Neutrophil (primary cell): Measurements from ENCODE around the gene OS9.

Experiments used
- H3K27ac ChIP-seq: fragments of 200-600 bp; sonication (generic); 2 replicates; pipeline ENCODE4 v1.5.1; 2016; ENCODE audit warnings: mild to moderate bottlenecking, moderate library complexity
- H3K27me3 ChIP-seq: fragments of 200-600 bp; sonication (generic); 2 replicates; pipeline ENCODE4 v1.6.0; 2016; ENCODE audit warnings: mild to moderate bottlenecking
- H3K36me3 ChIP-seq: fragments of 200-600 bp; sonication (generic); 2 replicates; pipeline ENCODE4 v1.5.1; 2017
- H3K4me1 ChIP-seq, 2 experiments: fragments of 200-600 bp in 1 of 2; sonication (generic) in 1 of 2; 1 replicate in 1 of 2; 2 replicates in 1 of 2; pipeline versions ENCODE4 v1.5.1 to v1.6.1; 2013 to 2016; ENCODE audit warnings: low read depth in 1 of 2, low read length in 1 of 2, mild to moderate bottlenecking in 1 of 2, moderate library complexity in 1 of 2; ENCODE audit not compliant: control insufficient read depth in 1 of 2, insufficient read depth in 1 of 2
- H3K4me3 ChIP-seq, 2 experiments: fragments of 200-600 bp in 1 of 2; sonication (generic) in 1 of 2; 1 replicate in 1 of 2; 2 replicates in 1 of 2; pipeline ENCODE4 v1.5.1; 2013 to 2016; ENCODE audit warnings: low read depth in 1 of 2, low read length in 1 of 2, mild to moderate bottlenecking in 1 of 2, moderate library complexity in 1 of 2
- H3K9me3 ChIP-seq: fragments of 200-600 bp; sonication (generic); 2 replicates; pipeline ENCODE4 v1.5.1; 2016
- TF ChIP-seq, protein P1 (sequence below): fragments of 200-600 bp; sonication (generic); IDR thresholded peaks from 2 replicates; pipeline ENCODE4 v1.5.1; 2016; ENCODE audit warnings: antibody characterized with exemption

OS9 gene

GRCh38 chr12:57755194-57755453, 61.2 kb downstream of the OS9 start:
- Histone ChIP-seq H3K27ac (no peak overlapping the region), H3K27me3 (peaks cover 49% of the 10 kb centered on the region), H3K4me1 (peaks cover 36 to 42% of the 10 kb centered on the region in 2 experiments), H3K9me3 (no peaks in the 10 kb centered on the region), H3K36me3 (no peaks in the 10 kb centered on the region), H3K4me3 (peak overlapping the region in 1 of 2 experiments; percentile 66)
- TF ChIP-seq, protein P1, sequence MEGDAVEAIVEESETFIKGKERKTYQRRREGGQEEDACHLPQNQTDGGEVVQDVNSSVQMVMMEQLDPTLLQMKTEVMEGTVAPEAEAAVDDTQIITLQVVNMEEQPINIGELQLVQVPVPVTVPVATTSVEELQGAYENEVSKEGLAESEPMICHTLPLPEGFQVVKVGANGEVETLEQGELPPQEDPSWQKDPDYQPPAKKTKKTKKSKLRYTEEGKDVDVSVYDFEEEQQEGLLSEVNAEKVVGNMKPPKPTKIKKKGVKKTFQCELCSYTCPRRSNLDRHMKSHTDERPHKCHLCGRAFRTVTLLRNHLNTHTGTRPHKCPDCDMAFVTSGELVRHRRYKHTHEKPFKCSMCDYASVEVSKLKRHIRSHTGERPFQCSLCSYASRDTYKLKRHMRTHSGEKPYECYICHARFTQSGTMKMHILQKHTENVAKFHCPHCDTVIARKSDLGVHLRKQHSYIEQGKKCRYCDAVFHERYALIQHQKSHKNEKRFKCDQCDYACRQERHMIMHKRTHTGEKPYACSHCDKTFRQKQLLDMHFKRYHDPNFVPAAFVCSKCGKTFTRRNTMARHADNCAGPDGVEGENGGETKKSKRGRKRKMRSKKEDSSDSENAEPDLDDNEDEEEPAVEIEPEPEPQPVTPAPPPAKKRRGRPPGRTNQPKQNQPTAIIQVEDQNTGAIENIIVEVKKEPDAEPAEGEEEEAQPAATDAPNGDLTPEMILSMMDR: no peak

- Histone ChIP-seq H3K4me1 (peaks cover 36 to 42% of the 10 kb centered on the region in 2 experiments), H3K9me3 (no peaks in the 10 kb centered on the region), H3K36me3 (no peaks in the 10 kb centered on the region), H3K27ac (peak overlapping the region; percentile 23), H3K4me3 (peak overlapping the region; percentile 52 to 66), H3K27me3 (peaks cover 49% of the 10 kb centered on the region)
- TF ChIP-seq, protein P1: no peak
Measured at GRCh38 chr12:57755454-57756372, 61.8 kb downstream of the OS9 start.

DNA sequence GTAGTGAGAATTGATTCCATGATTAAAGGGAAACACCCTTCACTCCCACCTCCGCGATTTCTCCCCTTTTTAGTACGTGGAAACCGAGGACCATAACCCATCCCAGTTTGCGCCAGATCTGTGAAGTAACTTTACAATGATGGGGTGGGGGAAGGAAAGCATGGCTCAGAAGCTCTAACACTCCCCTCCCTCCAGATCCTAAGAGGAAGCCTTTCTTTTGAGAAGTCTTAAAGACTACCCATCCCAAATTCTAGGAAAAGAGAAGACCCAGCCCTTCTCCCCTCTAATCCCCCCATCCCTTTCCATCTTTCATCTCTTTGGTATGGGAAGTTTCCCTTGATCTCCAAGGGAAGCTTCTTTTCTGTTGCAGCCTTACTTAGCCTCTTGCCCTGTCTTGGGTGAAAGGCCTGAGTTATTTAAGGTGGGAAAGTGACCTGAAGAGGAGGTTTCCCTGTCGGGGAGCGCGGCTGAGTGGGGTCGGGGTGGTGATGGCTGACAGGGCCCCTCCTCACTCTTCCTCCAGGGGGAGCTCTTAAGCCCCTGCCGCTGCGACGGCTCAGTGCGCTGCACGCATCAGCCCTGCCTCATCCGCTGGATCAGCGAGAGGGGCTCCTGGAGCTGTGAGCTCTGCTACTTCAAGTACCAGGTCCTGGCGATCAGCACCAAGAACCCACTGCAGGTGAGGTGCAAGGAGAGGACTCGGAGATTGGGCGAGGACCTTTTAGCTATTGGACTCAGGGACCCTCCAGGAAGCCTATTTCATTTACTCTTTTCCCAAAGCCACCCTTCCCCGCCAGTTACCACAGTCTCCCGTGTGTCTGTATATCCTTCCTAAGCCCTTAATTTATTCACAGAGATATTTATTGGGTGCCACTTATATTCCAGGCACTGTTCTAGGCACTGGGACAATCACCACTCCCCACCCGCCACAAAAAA, 62.7 kb downstream of the OS9 start:
- Histone ChIP-seq H3K27me3 (peaks cover 51% of the 10 kb centered on the region), H3K4me1 (peaks cover 32 to 38% of the 10 kb centered on the region in 2 experiments), H3K4me3 (peak overlapping the region; percentile 52 to 66), H3K9me3 (no peaks in the 10 kb centered on the region), H3K36me3 (no peaks in the 10 kb centered on the region), H3K27ac (peak overlapping the region; percentile 23)
- TF ChIP-seq, protein P1: peak; percentile 53

DNA sequence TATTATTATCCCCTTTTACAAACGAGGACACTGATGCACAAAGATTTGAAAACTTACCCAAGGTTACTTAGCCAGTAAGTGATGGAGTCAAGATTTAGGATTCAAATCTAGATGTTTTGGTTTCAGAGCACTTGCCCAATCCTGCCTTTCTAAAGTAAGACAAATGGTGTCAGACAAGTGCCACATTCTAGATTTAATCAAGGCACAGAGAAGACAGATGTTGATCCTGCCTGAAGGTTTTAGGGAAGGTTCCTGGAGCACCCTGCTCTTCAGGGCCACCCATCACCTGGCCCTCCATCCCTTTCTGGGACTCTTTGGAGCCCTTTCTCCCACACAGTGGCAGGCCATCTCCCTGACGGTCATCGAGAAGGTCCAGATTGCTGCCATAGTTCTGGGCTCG, 63.8 kb downstream of the OS9 start:
- H3K36me3 ChIP-seq: no peaks in the 10 kb centered on the region
- H3K27me3 ChIP-seq: peaks cover 58% of the 10 kb centered on the region
- no peak overlapping the region for H3K27ac ChIP-seq
- TF ChIP-seq, protein P1: no peak
- H3K9me3 ChIP-seq: no peaks in the 10 kb centered on the region
- peaks cover 21 to 29% of the 10 kb centered on the region in 2 experiments for H3K4me1 ChIP-seq
- H3K4me3 ChIP-seq: no peak overlapping the region

DNA sequence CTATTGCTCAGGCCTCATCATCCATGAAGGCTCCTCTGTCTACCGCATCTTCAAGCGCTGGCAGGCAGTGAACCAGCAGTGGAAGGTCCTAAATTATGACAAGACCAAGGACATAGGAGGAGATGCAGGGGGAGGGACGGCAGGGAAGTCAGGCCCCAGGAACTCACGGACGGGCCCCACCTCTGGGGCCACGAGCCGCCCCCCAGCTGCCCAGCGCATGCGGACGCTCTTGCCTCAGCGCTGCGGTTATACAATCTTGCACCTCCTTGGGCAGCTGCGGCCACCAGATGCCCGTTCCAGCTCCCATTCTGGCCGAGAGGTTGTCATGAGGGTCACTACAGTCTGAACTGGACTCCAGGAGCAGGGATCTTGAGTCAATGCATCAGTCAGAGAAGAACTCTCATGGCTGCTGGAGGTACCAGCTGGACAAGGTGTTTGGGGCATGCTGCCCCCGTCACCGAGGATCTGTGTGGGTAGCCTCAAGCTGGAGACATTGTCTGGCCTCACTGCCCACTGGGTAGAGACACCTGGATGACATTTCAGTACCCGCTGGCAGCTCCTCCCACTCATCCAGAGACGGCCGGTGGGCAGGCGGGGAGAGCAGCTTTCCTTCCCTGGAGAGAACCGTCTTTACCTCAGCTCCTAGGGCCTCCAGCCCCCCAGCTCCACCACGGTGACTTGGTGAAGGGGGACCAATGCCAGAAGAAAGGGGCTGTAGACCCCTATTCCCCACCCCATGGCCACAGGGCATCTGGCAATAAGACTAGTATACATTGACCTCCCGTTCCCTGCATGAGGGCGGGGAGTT, 64.8 kb downstream of the OS9 start:
- Histone ChIP-seq H3K27me3 (peaks cover 58% of the 10 kb centered on the region), H3K4me3 (no peak overlapping the region), H3K4me1 (peaks cover 20 to 28% of the 10 kb centered on the region in 2 experiments), H3K9me3 (no peaks in the 10 kb centered on the region), H3K27ac (no peak overlapping the region), H3K36me3 (no peaks in the 10 kb centered on the region)
- TF ChIP-seq, protein P1: no peak
